ENCODE data around the gene MYH10. TPM values are rescaled to one million over a fixed set of nuclear protein-coding genes. Genes with fewer than 3 reads are reported as not detected.

Gene MYH10
- total and polyA plus RNA-seq, 8 donors, result 1.8 to 104 (median 11.2) TPM

GRCh38 chr17:8488491-8488890, 142.0 kb downstream of the MYH10 start:
- WGBS, 5 donors, result 90 to 99% (median 95%) methylated on average over 6 of the region's 6 CpGs
- intact Hi-C loops (cut with DNase I; ENCODE audit: low total_unique reads), result no loop called here
- H3K4me3 ChIP-seq, result no peak overlapping the region
- peaks cover 0 to 9% (median 0%) of the 10 kb centered on the region in 4 donors for H3K9me3 ChIP-seq
- no peaks in the 10 kb centered on the region for H3K4me1 ChIP-seq
- TF ChIP-seq POLR2AphosphoS5 (IDR thresholded peaks at IDR 0.05), result no peak
- TF ChIP-seq CTCF (IDR thresholded peaks at IDR 0.05), result no peak
- TF ChIP-seq EP300 (IDR thresholded peaks at IDR 0.05), result no peak
- TF ChIP-seq POLR2A (IDR thresholded peaks at IDR 0.05), result no peak
- H3K27me3 ChIP-seq, result no peaks in the 10 kb centered on the region
- no peak for DNase-seq
- H3K36me3 ChIP-seq, result peaks cover 19 to 91% (median 56%) of the 10 kb centered on the region in 4 donors
- H3K27ac ChIP-seq, result peak overlapping the region in 1 of 5 donors; percentile 60

GRCh38 chr17:8487743-8488142, 142.8 kb downstream of the MYH10 start:
- H3K4me1 ChIP-seq, result no peaks in the 10 kb centered on the region
- peaks cover 19 to 92% (median 59%) of the 10 kb centered on the region in 4 donors for H3K36me3 ChIP-seq

GRCh38 chr17:8487130-8487645, 143.3 kb downstream of the MYH10 start:
- Histone ChIP-seq H3K9me3 (peaks cover 0 to 9% (median 0%) of the 10 kb centered on the region in 4 donors), H3K27me3 (no peaks in the 10 kb centered on the region), H3K4me1 (no peaks in the 10 kb centered on the region), H3K4me3 (no peak overlapping the region), H3K36me3 (peaks cover 17 to 92% (median 60%) of the 10 kb centered on the region in 4 donors), H3K27ac (no peak overlapping the region)
- intact Hi-C loops (cut with DNase I; ENCODE audit: low total_unique reads), result no loop called here
- no peak for DNase-seq
- no peak for TF ChIP-seq CTCF (IDR thresholded peaks at IDR 0.05)
- TF ChIP-seq POLR2A (IDR thresholded peaks at IDR 0.05), result no peak
- no peak for TF ChIP-seq EP300 (IDR thresholded peaks at IDR 0.05)
- no peak for TF ChIP-seq POLR2AphosphoS5 (IDR thresholded peaks at IDR 0.05)
- WGBS, 5 donors, result 85 to 91% (median 90%) methylated on average over 16 to 19 of the region's 19 CpGs

More at GRCh38 chr17:8487743-8488142, 142.8 kb downstream of the MYH10 start:
- H3K9me3 ChIP-seq, result peaks cover 0 to 9% (median 0%) of the 10 kb centered on the region in 4 donors
- H3K27me3 ChIP-seq, result no peaks in the 10 kb centered on the region
- WGBS, 5 donors, result 93 to 98% (median 95%) methylated on average over 5 of the region's 5 CpGs
- no peak overlapping the region for H3K4me3 ChIP-seq
- DNase-seq, result no peak
- intact Hi-C loops (cut with DNase I; ENCODE audit: low total_unique reads), result no loop called here
- H3K27ac ChIP-seq, result no peak overlapping the region
- TF ChIP-seq POLR2A (IDR thresholded peaks at IDR 0.05) (no peak), EP300 (IDR thresholded peaks at IDR 0.05) (no peak), POLR2AphosphoS5 (IDR thresholded peaks at IDR 0.05) (no peak), CTCF (IDR thresholded peaks at IDR 0.05) (no peak)

- whole genome bisulfite sequencing, 5 donors, result 85 to 100% (median 95%) methylated on average over 1 of the region's 1 CpG
- peaks cover 0 to 2% (median under 1%) of the 10 kb centered on the region in 4 donors for H3K4me1 ChIP-seq
- intact Hi-C loops (cut with DNase I; ENCODE audit: low total_unique reads), result no loop called here
- no peak for DNase-seq
- peaks cover 0 to 9% (median 0%) of the 10 kb centered on the region in 4 donors for H3K9me3 ChIP-seq
- H3K27ac ChIP-seq, result no peak overlapping the region
- no peak overlapping the region for H3K4me3 ChIP-seq
- TF ChIP-seq POLR2AphosphoS5 (IDR thresholded peaks at IDR 0.05) (no peak), POLR2A (IDR thresholded peaks at IDR 0.05) (no peak), CTCF (IDR thresholded peaks at IDR 0.05) (no peak), EP300 (IDR thresholded peaks at IDR 0.05) (no peak)
- H3K27me3 ChIP-seq, result no peaks in the 10 kb centered on the region
- peaks cover 7 to 89% (median 60%) of the 10 kb centered on the region in 4 donors for H3K36me3 ChIP-seq
Measured at GRCh38 chr17:8485491-8485890, 145.0 kb downstream of the MYH10 start.

Data from stomach (tissue), 9 donors.